GM19324 (cell line): Measurements from ENCODE around the gene PDZD4.

ENCODE experiments used
- ATAC-seq: cut with Tn5 transposase; IDR thresholded peaks from one replicate; pipeline ENCODE4 v1.9.1; 2021; ENCODE audit warnings: mild to moderate bottlenecking, moderate library complexity; ENCODE audit not compliant: unreplicated experiment, low FRiP score

PDZD4 gene

DNA sequence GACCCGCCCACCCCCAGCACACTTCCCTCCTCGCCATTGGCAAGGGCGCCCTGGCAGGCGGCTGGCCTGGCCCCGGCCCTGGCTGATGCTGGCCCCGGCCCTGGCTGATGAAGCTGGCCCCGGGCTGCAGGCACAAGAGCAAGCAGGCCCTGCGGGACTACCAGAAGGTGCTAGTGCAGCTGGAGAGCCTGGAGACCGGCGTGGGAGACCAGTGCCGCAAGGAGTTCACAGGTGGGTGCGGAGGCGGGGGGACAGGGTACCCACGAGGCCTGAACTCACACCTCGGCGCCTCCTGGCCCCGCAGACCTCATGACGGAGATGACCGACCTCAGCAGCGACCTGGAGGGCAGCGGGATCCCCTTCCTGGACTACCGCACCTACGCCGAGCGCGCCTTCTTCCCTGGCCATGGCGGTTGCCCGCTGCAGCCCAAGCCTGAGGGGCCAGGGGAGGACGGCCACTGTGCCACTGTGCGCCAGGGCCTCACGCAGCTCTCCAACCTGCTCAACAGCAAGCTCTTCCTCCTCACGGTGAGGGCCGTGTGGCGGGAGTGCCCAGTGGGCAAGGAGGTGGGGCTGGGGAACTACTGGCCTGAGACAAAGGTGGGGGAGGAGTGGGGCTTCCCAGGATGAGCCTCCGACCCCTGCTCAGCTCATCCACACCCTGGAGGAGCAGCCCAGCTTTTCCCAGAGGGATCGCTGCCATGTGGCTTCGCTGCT lies 55.6 kb downstream of the PDZD4 start:
- no peak for ATAC-seq

DNA sequence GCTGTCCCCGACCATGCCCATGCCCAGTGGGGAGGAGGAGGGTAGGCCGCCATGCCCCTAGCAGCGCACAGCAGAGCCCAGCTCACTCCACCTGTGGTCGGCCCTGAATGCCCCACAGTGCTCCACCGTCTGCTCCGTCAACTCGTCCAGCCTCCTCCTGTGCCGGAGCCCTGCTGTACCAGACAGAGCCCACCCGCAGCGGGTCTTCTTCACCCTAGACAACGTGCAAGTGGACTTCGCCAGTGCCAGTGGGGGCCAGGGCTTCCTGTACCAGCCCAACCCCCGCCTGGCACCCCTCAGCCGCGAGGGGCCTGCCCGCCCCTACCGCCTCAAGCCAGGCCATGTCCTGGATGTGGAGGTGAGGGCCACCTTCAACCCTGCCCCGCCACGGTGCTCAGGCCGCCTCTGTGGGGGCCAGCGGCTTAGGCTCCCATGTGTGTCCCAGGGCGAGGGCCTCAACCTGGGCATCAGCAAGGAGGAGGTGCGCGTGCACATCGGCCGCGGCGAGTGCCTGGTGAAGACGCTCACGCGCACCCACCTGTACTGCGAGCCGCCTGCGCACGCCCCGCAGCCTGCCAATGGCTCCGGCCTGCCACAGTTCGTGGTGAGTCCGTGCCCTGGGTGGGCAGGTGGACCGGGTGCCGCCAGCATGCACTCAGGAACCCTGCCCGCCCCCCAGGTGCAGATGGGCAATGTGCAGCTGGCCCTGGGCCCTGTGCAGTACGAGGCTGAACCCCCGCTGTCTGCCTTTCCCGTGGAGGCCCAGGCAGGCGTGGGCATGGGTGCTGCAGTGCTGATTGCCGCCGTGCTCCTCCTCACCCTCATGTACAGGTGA lies 56.4 kb downstream of the PDZD4 start:
- ATAC-seq = no peak

DNA sequence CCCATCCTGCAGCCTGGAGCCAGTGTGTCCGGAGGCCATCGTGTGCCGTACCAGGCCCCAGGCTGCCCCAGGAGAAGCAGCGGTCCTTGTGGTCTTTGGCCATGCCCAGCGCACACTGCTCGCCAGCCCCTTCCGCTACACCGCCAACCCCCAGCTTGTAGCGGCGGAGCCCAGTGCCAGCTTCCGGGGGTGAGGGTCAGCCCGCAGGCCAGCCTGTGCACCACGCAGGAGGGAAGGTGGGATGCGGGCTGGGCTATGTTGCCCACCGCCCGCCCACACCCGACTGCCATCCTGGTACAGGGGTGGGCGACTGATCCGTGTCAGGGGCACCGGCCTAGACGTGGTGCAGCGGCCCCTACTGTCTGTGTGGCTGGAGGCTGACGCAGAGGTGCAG lies 57.1 kb downstream of the PDZD4 start:
- ATAC-seq = no peak

GRCh38 chrX:153772316-153773217 lies 57.8 kb downstream of the PDZD4 start:
- no peak for ATAC-seq

GRCh38 chrX:153771415-153772315 lies 58.7 kb downstream of the PDZD4 start:
- no peak for ATAC-seq

- ATAC-seq = no peak
Measured at GRCh38 chrX:153770601-153771414, 59.5 kb downstream of the PDZD4 start.

DNA sequence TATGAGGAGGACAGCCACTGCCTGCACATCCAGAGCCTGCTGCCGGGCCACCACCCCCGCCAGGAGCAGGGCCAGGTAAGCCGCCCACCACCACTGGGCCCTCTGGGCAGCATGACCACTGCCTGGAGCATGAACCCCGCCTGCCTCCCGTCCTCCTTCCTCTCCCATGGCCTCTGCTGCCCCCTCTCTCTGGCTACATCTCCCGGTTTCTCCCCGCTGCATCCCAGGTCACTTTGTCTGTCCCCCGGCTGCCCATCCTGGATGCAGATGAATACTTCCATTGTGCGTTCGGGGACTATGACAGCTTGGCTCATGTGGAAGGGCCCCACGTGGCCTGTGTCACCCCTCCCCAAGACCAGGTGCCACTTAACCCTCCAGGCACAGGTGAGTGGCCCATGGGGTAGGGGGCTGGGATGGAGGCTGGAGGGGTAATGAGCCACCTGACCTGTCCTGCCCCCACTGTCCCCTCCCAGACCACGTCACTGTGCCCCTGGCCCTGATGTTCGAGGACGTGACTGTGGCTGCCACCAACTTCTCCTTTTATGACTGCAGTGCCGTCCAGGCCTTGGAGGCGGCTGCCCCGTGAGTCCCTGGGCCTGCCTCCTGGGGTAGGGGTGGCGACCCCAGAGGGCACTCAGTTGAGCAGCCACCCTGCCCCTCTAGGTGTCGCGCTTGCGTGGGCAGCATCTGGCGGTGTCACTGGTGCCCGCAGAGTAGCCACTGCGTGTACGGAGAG lies 60.3 kb downstream of the PDZD4 start:
- no peak for ATAC-seq

DNA sequence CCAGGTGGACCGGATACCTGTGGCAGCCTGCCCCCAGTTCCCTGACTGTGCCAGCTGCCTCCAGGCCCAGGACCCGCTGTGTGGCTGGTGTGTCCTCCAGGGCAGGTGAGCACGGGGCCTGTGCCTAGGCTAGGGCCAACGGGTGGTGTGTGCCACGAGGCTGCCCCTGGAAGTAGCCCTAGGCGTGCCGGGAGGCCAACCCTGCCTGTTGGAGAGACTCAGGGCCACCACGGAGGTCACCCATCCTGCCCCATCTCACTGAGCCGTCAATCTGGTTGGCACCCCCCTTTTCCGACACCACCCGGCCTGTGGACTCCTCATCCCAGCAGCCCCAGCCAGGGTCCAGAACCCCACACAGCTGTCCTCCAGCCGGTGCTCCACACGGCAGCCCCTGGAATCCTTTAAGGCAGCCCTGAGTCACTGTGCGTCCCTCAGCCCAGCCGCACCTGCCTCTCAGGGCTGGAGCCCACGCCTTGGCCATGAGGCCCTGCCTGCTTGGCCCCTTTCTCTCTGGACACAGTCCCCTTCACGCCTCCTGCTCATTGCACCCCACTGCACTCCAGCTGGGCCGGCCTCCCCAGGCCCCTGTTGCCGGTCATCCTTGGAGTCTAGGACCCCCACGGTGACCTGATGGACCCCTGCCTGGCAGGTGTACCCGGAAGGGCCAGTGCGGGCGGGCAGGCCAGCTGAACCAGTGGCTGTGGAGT lies 61.0 kb downstream of the PDZD4 start:
- no peak for ATAC-seq

DNA sequence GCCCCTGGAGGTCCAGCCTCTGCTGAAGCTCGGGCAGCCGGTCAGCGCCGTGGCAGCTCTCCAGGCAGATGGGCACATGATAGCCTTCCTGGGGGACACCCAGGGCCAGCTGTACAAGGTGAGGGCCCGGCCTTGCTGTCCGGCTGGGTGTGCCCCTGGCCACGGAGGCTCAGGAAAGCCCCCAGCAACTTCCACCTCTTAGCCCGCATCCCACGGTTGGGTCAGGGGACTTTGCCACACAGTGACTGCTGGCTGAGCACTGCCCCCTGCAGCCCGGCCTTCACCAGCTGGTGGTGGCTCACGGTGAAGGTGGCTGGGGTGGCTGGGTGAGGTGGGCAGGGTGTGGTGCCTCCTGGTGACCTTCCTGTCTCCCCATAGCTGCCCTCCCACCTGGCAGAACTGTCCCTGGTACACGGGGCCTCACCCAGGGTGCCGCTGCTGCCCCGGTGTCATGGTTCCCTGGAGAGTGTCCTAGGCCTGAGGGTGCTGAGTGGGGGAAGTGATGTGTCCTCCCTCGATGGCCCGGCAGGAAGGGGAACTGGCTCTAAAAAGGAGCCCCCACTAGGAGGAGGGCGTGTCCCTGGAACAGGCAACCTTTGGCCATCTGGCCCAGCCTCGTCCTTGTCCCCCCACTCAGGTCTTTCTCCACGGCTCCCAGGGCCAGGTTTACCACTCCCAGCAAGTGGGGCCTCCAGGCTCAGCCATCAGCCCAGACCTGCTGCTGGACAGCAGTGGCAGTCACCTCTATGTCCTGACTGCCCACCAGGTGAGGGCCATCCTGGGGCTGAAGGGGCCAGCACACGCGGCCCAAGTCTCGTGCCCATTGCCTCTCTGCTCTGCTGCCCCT lies 61.8 kb downstream of the PDZD4 start:
- ATAC-seq = no peak

DNA sequence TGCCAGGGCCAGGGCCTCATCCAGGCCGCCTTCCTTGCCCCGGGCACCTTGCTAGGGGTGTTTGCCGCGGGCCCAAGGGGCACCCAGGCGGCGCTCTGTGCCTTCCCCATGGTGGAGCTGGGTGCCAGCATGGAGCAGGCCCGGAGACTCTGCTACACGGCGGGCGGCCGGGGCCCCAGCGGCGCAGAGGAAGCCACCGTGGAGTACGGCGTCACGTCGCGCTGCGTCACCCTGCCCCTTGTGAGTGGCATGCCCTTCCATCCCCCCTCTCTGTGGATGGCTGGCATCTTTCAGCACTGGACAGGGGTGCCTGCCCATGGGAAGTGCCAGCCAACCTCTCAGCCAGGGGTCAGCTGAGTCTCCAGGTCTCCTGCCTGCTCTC lies 62.7 kb downstream of the PDZD4 start:
- no peak for ATAC-seq

DNA sequence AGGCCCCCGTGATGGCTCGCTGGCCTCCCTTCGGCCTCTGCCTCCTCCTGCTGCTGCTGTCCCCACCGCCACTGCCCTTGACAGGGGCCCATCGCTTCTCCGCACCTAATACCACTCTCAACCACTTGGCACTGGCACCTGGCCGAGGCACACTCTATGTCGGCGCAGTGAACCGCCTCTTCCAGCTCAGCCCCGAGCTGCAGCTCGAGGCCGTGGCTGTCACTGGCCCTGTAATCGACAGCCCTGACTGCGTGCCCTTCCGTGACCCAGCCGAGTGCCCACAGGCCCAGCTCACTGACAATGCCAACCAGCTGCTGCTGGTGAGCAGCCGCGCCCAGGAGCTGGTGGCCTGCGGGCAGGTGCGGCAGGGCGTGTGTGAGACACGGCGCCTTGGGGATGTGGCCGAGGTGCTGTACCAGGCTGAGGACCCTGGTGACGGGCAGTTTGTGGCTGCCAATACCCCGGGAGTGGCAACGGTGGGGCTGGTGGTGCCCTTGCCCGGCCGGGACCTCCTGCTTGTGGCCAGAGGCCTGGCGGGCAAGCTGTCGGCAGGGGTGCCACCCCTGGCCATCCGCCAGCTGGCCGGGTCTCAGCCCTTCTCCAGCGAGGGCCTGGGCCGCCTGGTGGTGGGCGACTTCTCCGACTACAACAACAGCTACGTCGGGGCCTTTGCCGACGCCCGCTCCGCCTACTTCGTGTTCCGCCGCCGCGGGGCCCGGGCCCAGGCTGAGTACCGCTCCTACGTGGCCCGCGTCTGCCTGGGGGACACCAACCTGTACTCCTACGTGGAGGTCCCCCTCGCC lies 63.3 kb downstream of the PDZD4 start:
- ATAC-seq = no peak

- ATAC-seq = no peak
Measured at GRCh38 chrX:153766098-153766817, 64.1 kb downstream of the PDZD4 start.

DNA sequence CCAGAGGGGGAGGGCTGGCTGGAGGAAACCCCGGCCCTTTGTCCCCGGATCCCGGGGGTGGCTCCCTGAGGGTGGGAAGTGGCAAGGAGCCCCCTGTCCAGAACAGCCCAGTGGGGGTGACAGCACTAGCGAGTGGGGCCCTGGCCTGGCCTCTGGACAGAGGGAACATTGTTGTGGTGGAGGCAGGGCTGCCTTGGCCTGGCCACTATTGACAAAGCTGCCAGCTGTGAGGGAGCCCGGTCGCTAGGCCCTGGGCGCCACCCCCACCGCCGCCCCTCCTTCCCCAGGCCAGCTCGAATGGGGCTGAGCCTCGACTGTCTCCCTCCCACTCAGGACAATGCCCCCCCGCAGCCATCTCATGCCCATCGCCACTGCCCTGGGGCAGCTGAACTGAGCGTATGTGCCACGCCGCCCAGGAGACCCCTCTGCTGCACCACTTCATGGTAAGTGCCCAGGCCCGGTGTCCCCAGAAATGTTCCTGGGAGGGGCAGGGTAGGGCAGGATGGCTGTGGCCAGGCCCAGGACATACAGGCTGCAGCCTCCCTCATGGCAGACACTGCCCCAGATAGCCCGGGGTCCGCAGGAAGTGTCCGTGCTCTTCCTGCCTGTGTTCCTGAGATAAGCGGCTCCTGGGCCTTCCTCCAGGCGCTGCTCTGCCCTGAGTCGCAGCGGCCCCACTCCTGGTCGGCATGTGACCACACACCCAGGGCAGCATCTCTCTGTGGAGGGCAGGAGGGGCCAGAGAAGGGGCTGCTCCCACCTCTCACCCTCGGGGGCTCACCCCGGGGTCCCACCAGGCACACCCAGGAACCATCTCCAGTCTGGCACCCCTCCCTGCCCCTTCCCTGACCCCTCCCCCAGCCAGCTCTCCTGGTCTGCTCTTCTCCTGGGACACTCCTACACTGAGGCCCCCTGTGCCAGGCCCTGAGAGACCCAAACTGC lies 64.9 kb downstream of the PDZD4 start:
- no peak for ATAC-seq

DNA sequence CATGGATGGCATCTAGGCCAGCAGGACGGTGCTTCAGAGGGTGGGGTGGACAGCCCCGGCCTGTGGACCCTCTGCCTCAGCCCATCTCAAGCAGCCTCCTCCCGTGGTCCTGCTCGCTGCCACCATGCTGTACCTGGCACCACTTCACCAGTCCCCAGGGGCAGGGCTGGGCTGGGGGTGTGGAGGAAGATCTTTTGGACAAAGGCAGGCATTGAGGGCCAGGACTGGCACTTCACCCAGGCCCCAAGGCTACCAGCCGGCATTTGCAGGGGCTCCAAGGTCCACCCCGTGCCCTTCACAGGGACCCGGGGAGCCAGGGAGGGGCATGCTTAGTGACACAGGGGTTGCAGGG lies 65.6 kb downstream of the PDZD4 start:
- ATAC-seq = no peak
